ENCODE data around the gene FUT8. TPM values are rescaled to one million over a fixed set of nuclear protein-coding genes. Genes with fewer than 3 reads are reported as not detected.

Gene FUT8
- total and polyA plus RNA-seq, 5 donors: 5.2 to 16.9 (median 14.8) TPM

DNA sequence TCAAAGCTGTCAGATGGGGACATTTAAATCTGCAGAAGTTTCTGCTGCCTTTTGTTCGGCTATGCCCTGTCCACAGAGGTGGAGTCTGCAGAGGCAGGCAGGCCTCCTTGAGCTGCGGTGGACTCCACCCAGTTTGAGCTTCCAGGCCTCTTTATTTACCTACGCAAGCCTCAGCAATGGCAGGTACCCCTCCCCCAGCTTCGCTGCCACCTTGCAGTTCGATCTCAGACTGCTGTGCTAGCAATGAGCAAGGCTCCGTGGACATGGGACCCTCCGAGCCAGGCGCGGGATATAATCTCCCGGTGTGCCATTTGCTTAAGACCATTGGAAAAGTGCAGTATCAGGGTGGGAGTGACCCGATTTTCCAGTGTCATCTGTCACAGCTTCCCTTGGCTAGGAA is 115.5 kb downstream of the FUT8 start:
- no peak overlapping the region for H3K27ac ChIP-seq (ENCODE audit: low read length)
- no peaks in the 10 kb centered on the region for H3K9me3 ChIP-seq (ENCODE audit: control insufficient read depth, low read length)
- no peaks in the 10 kb centered on the region for H3K27me3 ChIP-seq (ENCODE audit: control insufficient read depth, insufficient read depth)
- ATAC-seq (no peak), DNase-seq (no peak)
- no peak overlapping the region for H3K4me3 ChIP-seq (ENCODE audit: low read length)
- no peaks in the 10 kb centered on the region for H3K4me1 ChIP-seq (ENCODE audit: control insufficient read depth, insufficient read depth, low read length)
- intact Hi-C loops (cut with DNase I): no loop called here
- 97% methylated on average over 11 of the region's 11 CpGs for WGBS

DNA sequence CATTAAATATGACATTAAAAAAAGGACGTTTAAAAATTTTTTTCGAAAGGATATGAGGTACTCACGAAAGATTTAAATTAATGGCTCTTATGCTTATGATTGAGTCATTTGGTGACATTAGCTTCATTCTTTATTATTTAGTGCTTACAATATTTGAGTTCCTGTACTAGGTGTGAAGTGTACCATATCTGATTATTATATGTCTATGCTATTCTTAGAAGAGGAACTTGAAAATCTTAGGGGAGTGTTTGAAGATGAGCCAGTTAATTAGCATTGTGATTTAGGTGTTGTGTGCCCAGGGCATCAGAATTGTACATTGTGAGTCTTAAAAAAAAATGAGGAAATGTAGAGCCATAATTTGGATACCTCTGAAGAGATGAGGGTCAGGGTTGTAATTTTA is 118.6 kb downstream of the FUT8 start:
- DNase-seq: no peak
- 93% methylated on average over 3 of the region's 3 CpGs for WGBS
- Histone ChIP-seq H3K4me1 (ENCODE audit: control insufficient read depth, insufficient read depth, low read length) (no peaks in the 10 kb centered on the region), H3K9me3 (ENCODE audit: control insufficient read depth, low read length) (no peaks in the 10 kb centered on the region), H3K27me3 (ENCODE audit: control insufficient read depth, insufficient read depth) (no peaks in the 10 kb centered on the region), H3K27ac (ENCODE audit: low read length) (no peak overlapping the region), H3K4me3 (ENCODE audit: low read length) (no peak overlapping the region)
- ATAC-seq: no peak
- intact Hi-C loops (cut with DNase I): no loop called here

DNA sequence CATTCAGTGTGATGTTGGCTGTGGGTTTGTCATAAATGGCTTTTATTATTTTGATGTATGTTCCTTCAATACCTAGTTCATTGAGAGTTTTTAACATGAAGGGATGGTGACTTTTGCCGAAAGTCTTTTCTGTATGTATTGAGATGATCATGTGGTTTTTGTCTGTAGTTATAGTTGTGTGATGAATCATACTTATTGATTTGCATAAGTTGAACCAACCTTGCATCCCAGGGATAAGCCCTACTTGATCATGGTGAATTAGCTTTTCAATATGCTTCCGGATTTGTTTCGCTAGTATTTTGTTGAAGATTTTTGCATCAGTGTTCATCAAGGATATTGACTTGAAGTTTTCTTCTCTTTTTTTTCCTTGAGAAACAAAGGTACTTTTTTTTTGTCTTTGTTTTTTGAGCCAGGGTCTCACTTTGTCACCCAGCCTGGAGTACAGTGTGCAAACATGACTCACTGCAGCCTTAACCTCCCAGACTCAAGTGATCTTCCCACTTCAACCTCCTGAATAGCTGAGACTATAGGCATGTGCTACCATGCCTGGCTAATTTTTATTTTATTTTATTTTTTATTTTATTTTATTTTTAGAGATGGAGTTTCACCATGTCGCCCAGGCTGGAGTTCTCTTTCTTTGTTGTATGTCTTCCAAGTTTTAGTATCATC is 121.3 kb downstream of the FUT8 start:
- Histone ChIP-seq H3K4me3 (ENCODE audit: low read length) (no peak overlapping the region), H3K27me3 (ENCODE audit: control insufficient read depth, insufficient read depth) (no peaks in the 10 kb centered on the region), H3K27ac (ENCODE audit: low read length) (no peak overlapping the region), H3K4me1 (ENCODE audit: control insufficient read depth, insufficient read depth, low read length) (no peaks in the 10 kb centered on the region), H3K9me3 (ENCODE audit: control insufficient read depth, low read length) (no peaks in the 10 kb centered on the region)
- intact Hi-C loops (cut with DNase I): no loop called here
- 99% methylated on average over 4 of the region's 4 CpGs for WGBS
- no peak for DNase-seq
- no peak for ATAC-seq

DNA sequence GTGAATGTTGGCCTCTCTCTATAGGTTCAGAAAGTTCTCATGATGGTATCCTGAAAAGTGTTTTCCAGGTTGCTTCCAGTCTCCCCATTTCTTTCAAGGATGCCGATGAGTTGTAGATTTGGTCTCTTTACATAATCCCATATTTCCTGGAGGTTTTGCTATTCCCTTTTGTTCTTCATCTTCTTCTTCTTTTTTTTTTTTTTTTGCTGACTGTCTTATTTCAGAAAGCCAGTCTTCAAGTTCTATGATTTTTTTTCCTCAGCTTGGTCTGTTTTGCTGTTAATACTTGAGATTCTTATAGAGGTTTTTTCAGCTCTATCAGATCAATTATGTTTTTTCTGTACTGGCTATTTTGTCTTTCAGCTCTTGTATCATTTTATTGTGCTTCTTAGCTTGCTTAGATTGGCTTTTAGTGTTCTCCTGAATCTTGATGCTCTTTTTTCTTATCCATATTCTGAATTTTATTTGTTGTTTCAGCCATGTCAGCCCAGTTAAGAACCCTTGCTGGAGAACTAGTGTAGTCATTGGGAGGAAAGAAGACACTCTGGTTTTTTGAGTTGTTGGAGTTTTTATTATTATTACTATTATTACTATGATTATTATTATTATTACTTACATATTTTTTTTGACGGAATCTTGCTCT is 124.4 kb downstream of the FUT8 start:
- Histone ChIP-seq H3K27me3 (ENCODE audit: control insufficient read depth, insufficient read depth) (no peaks in the 10 kb centered on the region), H3K27ac (ENCODE audit: low read length) (no peak overlapping the region), H3K9me3 (ENCODE audit: control insufficient read depth, low read length) (no peaks in the 10 kb centered on the region), H3K4me1 (ENCODE audit: control insufficient read depth, insufficient read depth, low read length) (no peaks in the 10 kb centered on the region), H3K4me3 (ENCODE audit: low read length) (no peak overlapping the region)
- WGBS: 98% methylated on average over 2 of the region's 2 CpGs
- DNase-seq (no peak), ATAC-seq (no peak)
- intact Hi-C loops (cut with DNase I): no loop called here

DNA sequence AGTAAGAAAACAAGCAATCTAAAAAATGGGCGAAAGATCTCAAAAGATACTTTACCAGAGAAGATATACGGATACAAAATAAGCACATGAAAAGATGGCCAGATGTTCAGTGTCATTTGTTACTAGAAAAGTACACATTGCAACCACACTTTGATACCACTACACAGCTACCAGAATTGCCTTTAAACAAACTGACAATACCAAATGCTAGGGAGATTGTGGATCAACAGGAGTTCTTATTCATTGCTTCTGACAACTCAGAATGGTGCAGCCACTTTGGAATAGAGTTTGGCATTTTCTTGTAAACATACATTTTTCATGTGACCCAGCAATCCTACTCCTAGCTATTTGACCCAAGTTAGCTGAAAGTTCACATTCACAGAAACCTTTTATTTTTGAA is 136.3 kb downstream of the FUT8 start:
- intact Hi-C loops (cut with DNase I): no loop called here
- no peak for ATAC-seq
- H3K4me3 ChIP-seq (ENCODE audit: low read length): no peak overlapping the region
- DNase-seq: no peak
- H3K4me1 ChIP-seq (ENCODE audit: control insufficient read depth, insufficient read depth, low read length): no peaks in the 10 kb centered on the region
- H3K9me3 ChIP-seq (ENCODE audit: control insufficient read depth, low read length): no peaks in the 10 kb centered on the region
- no peaks in the 10 kb centered on the region for H3K27me3 ChIP-seq (ENCODE audit: control insufficient read depth, insufficient read depth)
- 88% methylated on average over 2 of the region's 2 CpGs for WGBS
- H3K27ac ChIP-seq (ENCODE audit: low read length): no peak overlapping the region

DNA sequence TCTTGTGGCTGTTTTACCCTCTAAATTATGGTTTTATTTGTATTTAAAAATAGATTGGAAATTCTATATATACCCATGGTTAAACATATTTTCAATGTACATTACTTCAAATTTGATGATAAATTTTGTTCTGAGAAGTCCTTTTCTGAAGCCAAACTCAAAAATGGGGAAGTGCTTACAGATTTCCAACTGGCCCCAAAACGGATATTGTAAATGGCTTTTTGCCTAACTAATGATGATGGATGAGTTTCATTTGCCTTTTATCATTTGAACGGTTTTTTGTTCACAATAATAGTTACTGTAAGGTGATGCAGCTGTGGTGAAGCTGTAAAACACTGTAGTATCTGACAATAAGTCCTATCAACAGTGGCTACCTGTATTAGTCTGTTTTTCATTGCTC is 136.9 kb downstream of the FUT8 start:
- no peaks in the 10 kb centered on the region for H3K27me3 ChIP-seq (ENCODE audit: control insufficient read depth, insufficient read depth)
- ATAC-seq: no peak
- DNase-seq: no peak
- H3K27ac ChIP-seq (ENCODE audit: low read length): no peak overlapping the region
- H3K4me3 ChIP-seq (ENCODE audit: low read length): no peak overlapping the region
- no peaks in the 10 kb centered on the region for H3K4me1 ChIP-seq (ENCODE audit: control insufficient read depth, insufficient read depth, low read length)
- intact Hi-C loops (cut with DNase I): no loop called here
- 62% methylated on average over 2 of the region's 2 CpGs for WGBS
- no peaks in the 10 kb centered on the region for H3K9me3 ChIP-seq (ENCODE audit: control insufficient read depth, low read length)

DNA sequence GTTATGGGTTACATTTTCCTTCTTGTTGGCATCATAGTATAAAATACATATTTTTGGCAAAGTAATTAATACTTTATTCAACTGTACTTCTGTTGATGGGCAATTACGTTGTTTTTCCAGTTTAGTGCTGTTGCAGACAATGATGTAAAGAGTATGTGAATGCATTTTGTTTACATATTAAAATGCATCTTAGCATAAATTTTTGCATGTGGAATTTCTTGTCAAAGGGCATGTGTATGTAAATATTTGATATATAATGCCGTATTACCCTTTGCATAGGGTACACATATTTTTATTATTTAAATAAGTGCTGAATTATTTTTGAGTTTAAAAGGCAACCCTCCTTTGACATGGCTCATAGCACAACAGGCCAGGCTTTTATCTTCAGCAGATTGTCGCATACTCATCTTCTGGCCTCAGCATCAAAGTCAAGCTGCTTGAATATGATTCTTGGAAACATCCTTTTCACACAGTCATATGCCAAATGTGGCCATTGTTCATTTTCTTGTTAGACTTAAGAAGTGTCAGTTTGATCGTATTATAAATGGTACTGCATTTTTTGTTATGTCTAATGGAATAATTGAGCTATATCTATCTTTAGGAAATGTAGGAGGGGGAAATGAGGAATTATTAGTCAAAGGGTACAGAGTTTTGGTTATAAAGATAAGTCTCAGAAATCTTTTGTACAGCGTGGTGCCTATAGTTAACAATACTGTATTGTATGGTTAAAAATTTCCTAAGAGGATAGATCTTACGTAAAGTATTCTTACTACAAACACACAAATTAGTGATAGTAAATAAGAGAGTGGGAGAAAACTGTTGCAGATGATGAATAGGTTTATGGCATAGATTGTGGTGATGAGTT is 138.5 kb downstream of the FUT8 start:
- H3K27ac ChIP-seq (ENCODE audit: low read length): no peak overlapping the region
- no peaks in the 10 kb centered on the region for H3K9me3 ChIP-seq (ENCODE audit: control insufficient read depth, low read length)
- no peak for ATAC-seq
- 88% methylated on average over 6 of the region's 6 CpGs for WGBS
- H3K4me3 ChIP-seq (ENCODE audit: low read length): no peak overlapping the region
- no peaks in the 10 kb centered on the region for H3K27me3 ChIP-seq (ENCODE audit: control insufficient read depth, insufficient read depth)
- intact Hi-C loops (cut with DNase I): no loop called here
- H3K4me1 ChIP-seq (ENCODE audit: control insufficient read depth, insufficient read depth, low read length): no peaks in the 10 kb centered on the region
- DNase-seq: no peak

DNA sequence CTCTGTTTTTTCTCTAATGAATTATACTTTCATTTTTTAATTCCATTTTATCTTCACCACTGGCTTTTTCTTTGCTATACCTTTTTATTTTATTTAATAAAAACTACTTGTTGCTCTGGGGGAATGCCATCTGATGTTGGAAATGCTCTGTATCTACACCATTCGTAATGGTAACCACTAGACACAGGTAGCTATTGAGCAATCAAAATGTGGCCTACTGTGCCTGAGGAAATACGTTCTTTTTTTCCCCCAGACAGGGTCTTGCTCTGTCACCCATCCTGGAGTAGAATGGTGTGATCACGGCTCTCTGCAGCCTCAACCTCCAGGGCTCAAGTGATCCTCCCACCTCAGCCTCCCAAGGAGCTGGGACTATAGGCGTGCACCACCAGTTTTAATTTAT is 140.2 kb downstream of the FUT8 start:
- WGBS: 92% methylated on average over 4 of the region's 4 CpGs
- intact Hi-C loops (cut with DNase I): no loop called here

DNA sequence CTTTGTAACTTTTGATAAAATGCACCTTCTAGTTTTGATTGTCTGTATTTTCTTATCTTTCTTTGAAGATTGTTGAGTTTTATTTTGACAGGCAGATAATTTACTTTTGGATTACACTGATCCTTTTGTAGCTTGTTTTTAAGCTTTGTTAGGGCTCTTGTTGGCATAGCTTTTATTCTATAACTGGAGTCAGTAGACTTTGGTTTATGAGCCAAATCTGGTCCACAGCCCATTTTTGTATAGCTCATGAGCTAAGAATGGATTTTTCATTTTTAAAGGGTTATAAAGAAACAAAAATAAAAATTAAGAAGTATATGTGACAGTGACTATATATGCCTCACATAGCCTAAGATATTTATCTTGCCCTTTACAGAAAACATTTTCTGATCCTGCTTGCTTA is 142.3 kb downstream of the FUT8 start:
- no peak for DNase-seq
- intact Hi-C loops (cut with DNase I): no loop called here
- ATAC-seq: no peak
- Histone ChIP-seq H3K4me3 (ENCODE audit: low read length) (no peak overlapping the region), H3K27ac (ENCODE audit: low read length) (no peak overlapping the region), H3K27me3 (ENCODE audit: control insufficient read depth, insufficient read depth) (no peaks in the 10 kb centered on the region), H3K4me1 (ENCODE audit: control insufficient read depth, insufficient read depth, low read length) (no peaks in the 10 kb centered on the region), H3K9me3 (ENCODE audit: control insufficient read depth, low read length) (no peaks in the 10 kb centered on the region)

More for the DNA sequence above, 140.2 kb downstream of the FUT8 start:
- H3K4me3 ChIP-seq (ENCODE audit: low read length): no peak overlapping the region
- ATAC-seq (no peak), DNase-seq (no peak)
- H3K27ac ChIP-seq (ENCODE audit: low read length): no peak overlapping the region
- no peaks in the 10 kb centered on the region for H3K4me1 ChIP-seq (ENCODE audit: control insufficient read depth, insufficient read depth, low read length)
- no peaks in the 10 kb centered on the region for H3K9me3 ChIP-seq (ENCODE audit: control insufficient read depth, low read length)
- no peaks in the 10 kb centered on the region for H3K27me3 ChIP-seq (ENCODE audit: control insufficient read depth, insufficient read depth)

DNA sequence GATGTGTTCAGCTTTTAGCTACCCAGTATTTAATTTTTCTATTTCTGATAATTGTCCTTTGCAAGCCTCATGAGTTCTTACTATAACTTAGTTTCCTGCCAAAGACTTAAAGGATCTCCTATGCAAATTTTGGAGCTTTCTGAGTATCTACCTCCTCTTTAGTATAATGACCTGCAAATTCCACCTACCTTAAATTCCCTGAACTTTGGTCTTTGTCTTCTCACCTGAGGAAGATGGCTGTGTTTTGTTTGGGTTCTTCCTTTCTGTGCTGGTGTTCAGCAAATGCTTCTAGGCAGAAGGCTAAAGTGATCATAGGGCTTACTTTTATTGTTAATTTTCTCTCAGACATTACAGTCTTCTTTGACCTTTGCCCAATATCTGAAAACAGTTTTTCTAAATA is 142.8 kb downstream of the FUT8 start:
- ATAC-seq: no peak
- H3K4me3 ChIP-seq (ENCODE audit: low read length): no peak overlapping the region
- H3K27me3 ChIP-seq (ENCODE audit: control insufficient read depth, insufficient read depth): no peaks in the 10 kb centered on the region
- no peak for DNase-seq
- no peaks in the 10 kb centered on the region for H3K9me3 ChIP-seq (ENCODE audit: control insufficient read depth, low read length)
- intact Hi-C loops (cut with DNase I): no loop called here
- H3K27ac ChIP-seq (ENCODE audit: low read length): no peak overlapping the region
- H3K4me1 ChIP-seq (ENCODE audit: control insufficient read depth, insufficient read depth, low read length): no peaks in the 10 kb centered on the region

DNA sequence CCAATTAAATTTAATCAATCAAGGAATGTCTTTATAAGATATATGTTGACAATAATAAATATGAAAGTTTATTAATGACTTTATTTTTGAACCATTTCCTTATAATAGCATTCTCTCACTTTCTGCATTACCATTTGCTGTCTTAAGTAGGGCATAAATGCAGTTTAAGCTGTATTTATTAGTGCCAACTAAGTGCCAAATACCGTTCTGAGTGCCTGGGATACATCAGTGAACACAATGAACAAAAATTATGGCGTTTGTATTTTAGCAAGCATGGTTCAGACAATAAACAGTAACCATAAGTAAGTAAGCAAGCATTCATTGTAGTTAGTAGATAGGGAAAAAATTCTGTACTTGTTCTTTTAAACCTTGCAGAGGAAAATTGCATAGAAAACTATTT is 145.8 kb downstream of the FUT8 start:
- 60% methylated on average over 2 of the region's 2 CpGs for WGBS
- no peak overlapping the region for H3K27ac ChIP-seq (ENCODE audit: low read length)
- H3K9me3 ChIP-seq (ENCODE audit: control insufficient read depth, low read length): no peaks in the 10 kb centered on the region
- no peaks in the 10 kb centered on the region for H3K27me3 ChIP-seq (ENCODE audit: control insufficient read depth, insufficient read depth)
- ATAC-seq (no peak), DNase-seq (no peak)
- intact Hi-C loops (cut with DNase I): no loop called here
- H3K4me1 ChIP-seq (ENCODE audit: control insufficient read depth, insufficient read depth, low read length): no peaks in the 10 kb centered on the region
- H3K4me3 ChIP-seq (ENCODE audit: low read length): no peak overlapping the region

All from right cardiac atrium (tissue), 5 donors.